Subcutaneous adipose tissue (tissue), 4 donors: ENCODE data around the gene AKNA. TPM values are rescaled to one million over a fixed set of nuclear protein-coding genes. Genes with fewer than 3 reads are reported as not detected.

Experiments used
- total RNA-seq, 4 donors: library from RNA; depleted of rRNA; stranded (reverse); fragments of >200 nt; gene quantifications; one replicate each; pipeline ENCODE4 v1.1.0, GENCODE V29; 2016
- TF ChIP-seq, protein P1 (sequence below): fragments of 450-650 bp; IDR thresholded peaks from one replicate; pipeline ENCODE4 v1.5.1; 2016; ENCODE audit warnings: low read depth, mild to moderate bottlenecking, control low read depth, antibody characterized with exemption, moderate library complexity

AKNA gene
- total RNA-seq, 4 donors from 2014 or later = 25.3 to 63.9 (median 52.6) TPM

DNA sequence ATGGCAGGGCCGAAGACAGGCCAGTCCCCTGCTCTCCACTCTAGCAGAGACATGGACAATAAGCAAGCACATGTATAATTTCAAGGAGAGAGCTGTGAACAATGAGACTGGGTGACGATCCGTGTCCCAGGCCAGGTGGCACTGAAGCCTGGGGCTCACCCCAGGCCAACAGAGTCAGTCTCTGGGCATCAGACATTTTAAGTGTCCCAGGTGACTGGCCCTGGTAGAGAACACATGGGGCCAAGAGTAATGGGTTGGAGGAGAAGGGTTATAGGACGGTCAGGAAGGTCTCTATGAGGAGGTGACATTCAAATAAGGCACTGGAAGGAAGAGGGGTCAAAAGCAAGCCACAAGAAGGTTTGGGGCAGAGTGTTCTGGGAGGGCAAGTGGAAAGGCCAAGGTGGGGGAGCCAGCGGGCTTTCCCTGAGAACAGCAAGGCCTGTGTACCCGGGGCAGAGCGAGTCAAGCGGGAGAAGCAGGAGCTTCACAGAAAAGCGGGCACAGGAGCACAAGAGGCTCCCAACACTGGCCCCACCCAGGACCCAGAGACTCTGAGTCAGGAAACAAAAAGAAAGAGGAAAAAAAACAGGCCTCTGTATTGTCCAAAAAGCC, 1.1 kb upstream of the AKNA start:
- TF ChIP-seq, protein P1, sequence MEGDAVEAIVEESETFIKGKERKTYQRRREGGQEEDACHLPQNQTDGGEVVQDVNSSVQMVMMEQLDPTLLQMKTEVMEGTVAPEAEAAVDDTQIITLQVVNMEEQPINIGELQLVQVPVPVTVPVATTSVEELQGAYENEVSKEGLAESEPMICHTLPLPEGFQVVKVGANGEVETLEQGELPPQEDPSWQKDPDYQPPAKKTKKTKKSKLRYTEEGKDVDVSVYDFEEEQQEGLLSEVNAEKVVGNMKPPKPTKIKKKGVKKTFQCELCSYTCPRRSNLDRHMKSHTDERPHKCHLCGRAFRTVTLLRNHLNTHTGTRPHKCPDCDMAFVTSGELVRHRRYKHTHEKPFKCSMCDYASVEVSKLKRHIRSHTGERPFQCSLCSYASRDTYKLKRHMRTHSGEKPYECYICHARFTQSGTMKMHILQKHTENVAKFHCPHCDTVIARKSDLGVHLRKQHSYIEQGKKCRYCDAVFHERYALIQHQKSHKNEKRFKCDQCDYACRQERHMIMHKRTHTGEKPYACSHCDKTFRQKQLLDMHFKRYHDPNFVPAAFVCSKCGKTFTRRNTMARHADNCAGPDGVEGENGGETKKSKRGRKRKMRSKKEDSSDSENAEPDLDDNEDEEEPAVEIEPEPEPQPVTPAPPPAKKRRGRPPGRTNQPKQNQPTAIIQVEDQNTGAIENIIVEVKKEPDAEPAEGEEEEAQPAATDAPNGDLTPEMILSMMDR = no peak

DNA sequence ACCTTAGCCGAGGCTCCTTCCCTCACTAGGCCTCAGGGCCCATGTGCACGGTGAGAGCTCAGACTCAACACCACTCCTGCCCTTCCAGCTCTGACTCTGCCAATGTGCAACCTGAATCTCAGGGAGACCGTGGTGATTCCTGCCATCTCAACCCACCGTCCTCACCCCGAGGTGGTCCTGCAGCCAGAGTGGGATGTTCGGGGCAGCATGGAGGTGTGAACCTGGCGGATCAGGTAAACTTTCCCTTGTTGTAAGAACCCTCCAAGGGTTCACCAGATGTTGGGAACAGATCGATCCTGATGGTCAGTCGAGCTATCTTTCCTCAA, 538 bp upstream of the AKNA start:
- TF ChIP-seq, protein P1 = no peak

DNA sequence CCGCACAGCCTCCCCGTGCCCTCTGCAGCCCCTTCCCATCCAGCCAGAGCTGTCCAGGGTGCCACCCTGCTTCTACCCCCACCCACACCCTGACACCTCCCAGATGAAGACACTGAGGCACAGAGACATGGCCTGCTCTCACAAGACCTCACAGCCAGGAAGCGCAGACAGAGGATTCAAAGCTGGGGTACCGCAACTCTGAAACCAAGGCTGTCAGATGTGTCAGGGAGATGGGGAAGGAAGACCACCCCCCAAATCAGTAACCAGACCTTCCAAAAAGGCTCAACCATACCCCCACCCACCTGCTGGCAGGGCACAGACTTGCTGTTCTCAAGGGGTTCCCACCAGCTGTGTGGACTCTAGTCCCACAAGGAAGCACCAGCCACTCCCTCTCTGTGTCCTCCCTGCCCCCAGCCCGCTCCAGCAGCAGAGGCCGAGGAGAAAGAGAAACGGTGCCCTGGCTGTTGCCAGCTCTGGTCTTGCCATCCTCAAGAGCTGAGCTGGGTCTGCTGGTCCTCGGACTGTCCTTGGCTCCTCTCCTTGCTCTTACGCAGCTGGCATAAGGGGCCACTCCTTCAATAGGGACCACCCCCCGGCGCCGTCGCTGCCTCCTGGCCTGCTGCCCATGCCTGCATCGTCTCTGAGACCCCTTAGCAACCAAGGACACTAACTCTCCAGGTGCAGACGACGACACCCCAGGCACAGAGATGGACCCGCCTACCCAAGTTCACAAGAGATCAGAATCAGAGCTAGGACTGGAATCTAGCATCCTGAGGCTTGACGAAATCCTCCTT, 699 bp downstream of the AKNA start:
- TF ChIP-seq, protein P1 = no peak

DNA sequence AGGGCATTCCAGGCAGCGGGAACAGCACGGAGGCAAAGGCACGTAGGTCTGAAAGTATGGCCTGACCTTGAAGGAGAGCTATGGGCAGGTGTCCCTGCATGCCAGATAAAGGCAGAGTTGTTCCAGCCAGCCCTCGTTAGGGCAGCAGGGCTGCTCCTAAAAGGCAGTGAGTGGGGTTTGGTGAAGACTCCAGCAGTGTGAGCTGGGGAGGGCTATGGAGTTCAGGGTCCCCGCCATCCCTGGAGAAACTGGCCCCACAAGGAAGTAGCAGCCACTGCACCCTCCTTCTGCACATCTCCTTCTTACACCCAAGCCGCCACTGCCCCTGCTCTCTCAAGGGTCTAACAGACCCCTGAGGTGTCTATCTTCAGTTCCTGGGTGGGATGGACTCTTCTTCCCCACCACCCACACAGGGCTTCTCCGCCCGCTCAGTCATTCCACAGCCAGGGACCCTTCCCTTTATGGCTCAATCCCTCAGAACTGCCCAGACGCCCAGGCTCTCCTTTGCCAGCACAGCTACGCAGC, 1.4 kb downstream of the AKNA start:
- TF ChIP-seq, protein P1 = no peak

DNA sequence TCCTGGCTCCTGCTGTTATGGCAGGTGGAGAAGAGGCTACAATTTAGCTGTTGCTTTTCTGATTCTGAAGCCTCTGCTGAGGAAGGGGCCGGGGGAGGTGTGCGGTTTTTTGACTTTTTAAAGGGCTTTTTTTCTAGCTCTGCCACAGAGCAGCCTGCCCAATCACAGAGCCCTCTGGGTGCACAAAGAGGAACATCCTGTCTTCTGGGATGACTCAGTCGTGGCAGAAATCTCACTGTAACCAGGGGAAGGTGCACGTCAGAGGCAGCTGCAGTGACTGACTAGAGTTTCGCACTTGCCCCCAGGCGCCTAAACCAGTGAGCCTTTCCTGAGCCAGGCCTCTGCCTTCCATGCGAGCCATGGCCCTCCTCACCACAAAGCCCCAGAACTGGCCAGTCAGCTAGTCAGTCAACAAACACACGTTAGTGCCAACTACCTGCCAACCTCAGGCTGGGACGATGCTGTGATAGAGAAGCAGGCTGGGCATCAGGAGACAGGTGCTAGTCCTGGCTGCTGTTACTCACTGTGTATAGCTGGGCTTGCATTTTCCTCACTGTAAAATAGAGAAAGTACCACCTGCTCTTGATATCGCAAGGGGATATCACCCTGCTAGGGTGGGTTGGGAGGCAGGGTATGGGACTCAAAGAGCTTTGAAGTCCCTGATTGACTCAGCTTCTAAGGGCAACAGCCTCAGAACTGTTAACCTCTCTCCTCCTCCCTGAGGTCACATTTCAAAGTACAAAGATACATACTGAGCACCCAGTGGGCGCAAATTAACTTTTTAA, 2.2 kb downstream of the AKNA start:
- TF ChIP-seq, protein P1 = no peak

DNA sequence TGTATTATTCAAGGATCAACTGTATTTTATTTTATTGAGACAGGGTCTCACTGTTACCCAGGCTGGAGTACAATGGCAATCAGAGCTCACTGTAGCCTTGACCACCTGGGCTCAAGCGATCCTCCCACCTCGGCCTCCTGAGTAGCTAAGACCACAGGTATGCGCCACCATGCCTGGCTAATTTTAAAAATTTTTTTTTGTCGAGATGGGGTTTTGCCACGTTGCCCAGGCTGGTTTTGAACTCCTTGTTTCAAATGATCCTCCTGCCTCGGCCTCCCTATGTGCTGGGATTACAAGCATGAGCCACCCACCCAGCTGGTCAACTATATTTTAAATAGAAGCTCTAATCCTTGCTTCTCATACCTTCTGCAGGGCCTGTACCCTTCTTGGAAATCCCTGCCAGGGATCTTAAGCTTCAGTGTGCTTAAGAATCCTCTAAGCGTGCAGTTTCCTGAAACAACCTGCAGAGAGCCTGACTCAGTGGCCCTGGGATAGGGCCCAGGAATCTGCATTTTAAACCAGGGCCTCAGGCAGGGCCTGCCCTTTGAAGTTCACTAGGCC, 2.9 kb downstream of the AKNA start:
- TF ChIP-seq, protein P1 = no peak
